Measurements from ENCODE around the gene MAPK1.

GRCh38 chr22:21738966-21739365 is 128.5 kb downstream of the MAPK1 start:
- TF ChIP-seq POLR2AphosphoS5 (IDR thresholded peaks at IDR 0.05; ENCODE audit: borderline replicate concordance, low read depth, low read length): no peak
- no peak for TF ChIP-seq EZH2 (IDR thresholded peaks at IDR 0.05)
- TF ChIP-seq FOXP2 (optimal IDR thresholded peaks at IDR 0.05; ENCODE audit: control extremely low read depth, extremely low read length, insufficient read depth): no peak

Data from SK-N-MC (cell line).